ENCODE data around the gene DNM3. TPM values are rescaled to one million over a fixed set of nuclear protein-coding genes. Genes with fewer than 3 reads are reported as not detected.

The DNM3 gene
- total RNA-seq, 1 experiment from 2014 or later, result 2.7 TPM

DNA sequence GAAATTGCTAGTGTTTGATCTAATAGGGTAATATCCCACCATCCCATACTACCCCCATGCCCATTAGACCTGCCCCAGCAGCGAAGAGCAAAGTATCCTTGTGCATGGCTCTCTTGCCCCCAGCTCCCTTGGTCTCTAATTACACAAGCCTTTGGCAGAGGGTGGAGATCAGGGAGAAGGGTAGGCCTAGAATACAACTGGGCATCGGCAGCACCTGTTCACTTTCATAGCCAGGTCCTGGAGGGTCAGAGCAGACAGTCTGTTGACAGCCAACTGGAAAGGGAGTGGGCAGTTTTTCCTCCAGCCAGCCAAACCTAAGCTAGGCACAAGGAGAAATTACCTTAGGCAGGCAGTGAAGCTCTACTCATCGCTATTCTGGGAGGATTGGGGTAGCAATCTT, 605.2 kb downstream of the DNM3 start:
- TF ChIP-seq, protein P1, sequence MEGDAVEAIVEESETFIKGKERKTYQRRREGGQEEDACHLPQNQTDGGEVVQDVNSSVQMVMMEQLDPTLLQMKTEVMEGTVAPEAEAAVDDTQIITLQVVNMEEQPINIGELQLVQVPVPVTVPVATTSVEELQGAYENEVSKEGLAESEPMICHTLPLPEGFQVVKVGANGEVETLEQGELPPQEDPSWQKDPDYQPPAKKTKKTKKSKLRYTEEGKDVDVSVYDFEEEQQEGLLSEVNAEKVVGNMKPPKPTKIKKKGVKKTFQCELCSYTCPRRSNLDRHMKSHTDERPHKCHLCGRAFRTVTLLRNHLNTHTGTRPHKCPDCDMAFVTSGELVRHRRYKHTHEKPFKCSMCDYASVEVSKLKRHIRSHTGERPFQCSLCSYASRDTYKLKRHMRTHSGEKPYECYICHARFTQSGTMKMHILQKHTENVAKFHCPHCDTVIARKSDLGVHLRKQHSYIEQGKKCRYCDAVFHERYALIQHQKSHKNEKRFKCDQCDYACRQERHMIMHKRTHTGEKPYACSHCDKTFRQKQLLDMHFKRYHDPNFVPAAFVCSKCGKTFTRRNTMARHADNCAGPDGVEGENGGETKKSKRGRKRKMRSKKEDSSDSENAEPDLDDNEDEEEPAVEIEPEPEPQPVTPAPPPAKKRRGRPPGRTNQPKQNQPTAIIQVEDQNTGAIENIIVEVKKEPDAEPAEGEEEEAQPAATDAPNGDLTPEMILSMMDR (conservative IDR thresholded peaks at IDR 0.05), result no peak
- Histone ChIP-seq H3K27ac (ENCODE audit: insufficient read length, low read depth, low read length) (no peak overlapping the region), H3K56ac (ENCODE audit: insufficient read length, low read depth, low read length) (no peak overlapping the region), H3K9ac (ENCODE audit: extremely low read depth, insufficient read length, low read length) (no peak overlapping the region), H3K4me2 (ENCODE audit: insufficient read depth, insufficient read length, low read length) (no peak overlapping the region), H4K5ac (ENCODE audit: insufficient read length, low read depth, low read length) (no peak overlapping the region), H4K20me1 (ENCODE audit: control insufficient read depth, insufficient read depth, insufficient read length) (no peaks in the 10 kb centered on the region), H4K91ac (ENCODE audit: insufficient read length, low read depth, low read length) (no peak overlapping the region), H2BK15ac (ENCODE audit: low read depth, low read length) (no peak overlapping the region), H3K79me1 (ENCODE audit: insufficient read depth, low read depth, low read length, poor library complexity, severe bottlenecking) (peaks cover 7% of the 10 kb centered on the region), H2BK12ac (ENCODE audit: insufficient read length, low read depth, low read length) (no peak overlapping the region), H3K23ac (ENCODE audit: insufficient read length, low read depth, low read length) (no peak overlapping the region), H3K18ac (ENCODE audit: insufficient read length, low read depth, low read length) (no peak overlapping the region), H3K27me3 (ENCODE audit: insufficient read depth, low read length) (no peaks in the 10 kb centered on the region), H2BK5ac (ENCODE audit: insufficient read length, low read length) (no peak overlapping the region), H3K79me2 (ENCODE audit: insufficient read depth, low read length) (no peaks in the 10 kb centered on the region), H3T11ph (ENCODE audit: low read length) (no peak overlapping the region), H3K23me2 (ENCODE audit: insufficient read length, low read depth, low read length, poor library complexity, severe bottlenecking) (peaks cover 2% of the 10 kb centered on the region), H4K8ac (replicated peaks; ENCODE audit: insufficient read length, low read depth, low read length) (no peak overlapping the region), H2BK20ac (ENCODE audit: low read depth, low read length, poor library complexity, severe bottlenecking) (no peak overlapping the region), H3K4ac (ENCODE audit: low read depth, low read length) (no peak overlapping the region), H2AFZ (ENCODE audit: low read length) (no peak overlapping the region), H2AK5ac (ENCODE audit: insufficient read length, low read length) (no peak overlapping the region), H3K14ac (ENCODE audit: insufficient read depth, low read length) (no peak overlapping the region), H3K9me3 (ENCODE audit: control insufficient read depth, low read depth, low read length) (no peaks in the 10 kb centered on the region), H2BK120ac (ENCODE audit: low read depth, low read length, poor library complexity, severe bottlenecking) (no peak overlapping the region), H3K4me1 (ENCODE audit: insufficient read depth, low read length) (no peaks in the 10 kb centered on the region; the same call in 1 of the 2 replicates)
- Mint-ChIP-seq H3K4me1 (peaks cover 13 to 14% of the 10 kb centered on the region in 2 experiments; a peak in 3 of 4 replicates), H3K4me3 (no peak overlapping the region), H3K9me3 (no peaks in the 10 kb centered on the region), H3K27me3 (ENCODE audit: low read depth) (no peaks in the 10 kb centered on the region), H3K27ac (no peak overlapping the region), H3K36me3 (ENCODE audit: insufficient read depth in 1 of 3, low read depth in 3 of 3) (peaks cover 8 to 11% (median 11%) of the 10 kb centered on the region in 3 experiments; a peak in 5 of 7 replicates)
- DNase-seq, result no peak
- no CpG with 5 or more reads among the region's 3 CpGs for WGBS (ENCODE audit: extremely low coverage, insufficient read length, low lambda C conversion rate)
